ENCODE results near the gene SCN9A. TPM values are rescaled to one million over a fixed set of nuclear protein-coding genes. Genes with fewer than 3 reads are reported as not detected.

The SCN9A gene
- total and polyA plus RNA-seq, 5 donors from 2014 or later = 0.57 TPM; not detected in 4

- Mint-ChIP-seq H3K4me3 (no peak overlapping the region), H3K27me3 (no peaks in the 10 kb centered on the region), H3K4me1 (no peaks in the 10 kb centered on the region), H3K27ac (no peak overlapping the region), H3K9me3 (peaks cover 0 to 8% (median 0%) of the 10 kb centered on the region in 7 donors), H3K36me3 (no peaks in the 10 kb centered on the region)
- Histone ChIP-seq H3K4me3 (ENCODE audit: low read depth, low read length) (no peak overlapping the region), H3K36me3 (ENCODE audit: control insufficient read depth, insufficient read depth, low read length) (no peaks in the 10 kb centered on the region), H3K27ac (ENCODE audit: insufficient read depth, low read length, poor library complexity, severe bottlenecking) (no peak overlapping the region), H3K9me3 (ENCODE audit: control insufficient read depth in 2 of 2, low read length in 2 of 2) (no peaks in the 10 kb centered on the region), H3K4me1 (ENCODE audit: control insufficient read depth, insufficient read depth, low read length, poor library complexity, severe bottlenecking) (no peaks in the 10 kb centered on the region), H3K27me3 (ENCODE audit: control insufficient read depth, insufficient read depth, low read length) (no peaks in the 10 kb centered on the region)
- no peak for ATAC-seq (ENCODE audit: low read depth in 2 of 2)
- DNase-seq = no peak
These were observed 32.3 kb downstream of the SCN9A start for GRCh38 chr2:166343467-166343866.

GRCh38 chr2:166341426-166341825 is 34.3 kb downstream of the SCN9A start:
- Mint-ChIP-seq H3K27me3 (no peaks in the 10 kb centered on the region), H3K36me3 (no peaks in the 10 kb centered on the region), H3K4me1 (no peaks in the 10 kb centered on the region), H3K9me3 (peaks cover 0 to 9% (median 0%) of the 10 kb centered on the region in 7 donors), H3K4me3 (no peak overlapping the region), H3K27ac (no peak overlapping the region)
- ATAC-seq (ENCODE audit: low read depth in 2 of 2) (no peak), DNase-seq (no peak)
- Histone ChIP-seq H3K27ac (ENCODE audit: insufficient read depth, low read length, poor library complexity, severe bottlenecking) (no peak overlapping the region), H3K9me3 (ENCODE audit: control insufficient read depth in 2 of 2, low read length in 2 of 2) (no peaks in the 10 kb centered on the region), H3K36me3 (ENCODE audit: control insufficient read depth, insufficient read depth, low read length) (no peaks in the 10 kb centered on the region), H3K4me3 (ENCODE audit: low read depth, low read length) (no peak overlapping the region), H3K4me1 (ENCODE audit: control insufficient read depth, insufficient read depth, low read length, poor library complexity, severe bottlenecking) (no peaks in the 10 kb centered on the region), H3K27me3 (ENCODE audit: control insufficient read depth, insufficient read depth, low read length) (no peaks in the 10 kb centered on the region)

GRCh38 chr2:166338831-166339339 is 36.9 kb downstream of the SCN9A start:
- Histone ChIP-seq H3K4me3 (ENCODE audit: low read depth, low read length) (no peak overlapping the region), H3K27ac (ENCODE audit: insufficient read depth, low read length, poor library complexity, severe bottlenecking) (no peak overlapping the region), H3K9me3 (ENCODE audit: control insufficient read depth in 2 of 2, low read length in 2 of 2) (no peaks in the 10 kb centered on the region), H3K36me3 (ENCODE audit: control insufficient read depth, insufficient read depth, low read length) (no peaks in the 10 kb centered on the region), H3K27me3 (ENCODE audit: control insufficient read depth, insufficient read depth, low read length) (no peaks in the 10 kb centered on the region), H3K4me1 (ENCODE audit: control insufficient read depth, insufficient read depth, low read length, poor library complexity, severe bottlenecking) (no peaks in the 10 kb centered on the region)
- H3K27ac Mint-ChIP-seq = no peak overlapping the region
- no peak for ATAC-seq (ENCODE audit: low read depth in 2 of 2)
- H3K36me3 Mint-ChIP-seq = no peaks in the 10 kb centered on the region
- no peaks in the 10 kb centered on the region for H3K4me1 Mint-ChIP-seq
- H3K27me3 Mint-ChIP-seq = no peaks in the 10 kb centered on the region
- H3K4me3 Mint-ChIP-seq = no peak overlapping the region
- H3K9me3 Mint-ChIP-seq = peaks cover 0 to 6% (median 0%) of the 10 kb centered on the region in 7 donors
- no peak for DNase-seq

- Mint-ChIP-seq H3K9me3 (peaks cover 0 to 6% (median 0%) of the 10 kb centered on the region in 7 donors), H3K4me1 (no peaks in the 10 kb centered on the region), H3K4me3 (no peak overlapping the region), H3K27ac (no peak overlapping the region), H3K27me3 (no peaks in the 10 kb centered on the region), H3K36me3 (no peaks in the 10 kb centered on the region)
- ATAC-seq (ENCODE audit: low read depth in 2 of 2) = no peak
- no peaks in the 10 kb centered on the region for H3K9me3 ChIP-seq (ENCODE audit: control insufficient read depth in 2 of 2, low read length in 2 of 2)
- no peak overlapping the region for H3K27ac ChIP-seq (ENCODE audit: insufficient read depth, low read length, poor library complexity, severe bottlenecking)
- no peak for DNase-seq
- H3K4me3 ChIP-seq (ENCODE audit: low read depth, low read length) = no peak overlapping the region
- H3K27me3 ChIP-seq (ENCODE audit: control insufficient read depth, insufficient read depth, low read length) = no peaks in the 10 kb centered on the region
- no peaks in the 10 kb centered on the region for H3K4me1 ChIP-seq (ENCODE audit: control insufficient read depth, insufficient read depth, low read length, poor library complexity, severe bottlenecking)
- H3K36me3 ChIP-seq (ENCODE audit: control insufficient read depth, insufficient read depth, low read length) = no peaks in the 10 kb centered on the region
These were observed 37.8 kb downstream of the SCN9A start for GRCh38 chr2:166337932-166338331.

GRCh38 chr2:166335284-166335683 is 40.5 kb downstream of the SCN9A start:
- no peaks in the 10 kb centered on the region for H3K36me3 ChIP-seq (ENCODE audit: control insufficient read depth, insufficient read depth, low read length)
- no peak overlapping the region for H3K4me3 Mint-ChIP-seq
- H3K27me3 ChIP-seq (ENCODE audit: control insufficient read depth, insufficient read depth, low read length) = no peaks in the 10 kb centered on the region
- H3K36me3 Mint-ChIP-seq = no peaks in the 10 kb centered on the region
- DNase-seq = no peak
- no peaks in the 10 kb centered on the region for H3K4me1 ChIP-seq (ENCODE audit: control insufficient read depth, insufficient read depth, low read length, poor library complexity, severe bottlenecking)
- H3K27me3 Mint-ChIP-seq = no peaks in the 10 kb centered on the region
- H3K9me3 ChIP-seq (ENCODE audit: control insufficient read depth in 2 of 2, low read length in 2 of 2) = no peaks in the 10 kb centered on the region
- H3K4me1 Mint-ChIP-seq = no peaks in the 10 kb centered on the region
- peaks cover 0 to 4% (median 0%) of the 10 kb centered on the region in 7 donors for H3K9me3 Mint-ChIP-seq
- H3K27ac Mint-ChIP-seq = no peak overlapping the region
- no peak overlapping the region for H3K4me3 ChIP-seq (ENCODE audit: low read depth, low read length)
- no peak overlapping the region for H3K27ac ChIP-seq (ENCODE audit: insufficient read depth, low read length, poor library complexity, severe bottlenecking)
- no peak for ATAC-seq (ENCODE audit: low read depth in 2 of 2)

GRCh38 chr2:166334805-166335204 is 40.9 kb downstream of the SCN9A start:
- no peak for ATAC-seq (ENCODE audit: low read depth in 2 of 2)
- no peaks in the 10 kb centered on the region for H3K4me1 Mint-ChIP-seq

GRCh38 chr2:166333801-166334200 is 41.9 kb downstream of the SCN9A start:
- Histone ChIP-seq H3K9me3 (ENCODE audit: control insufficient read depth in 2 of 2, low read length in 2 of 2) (no peaks in the 10 kb centered on the region), H3K36me3 (ENCODE audit: control insufficient read depth, insufficient read depth, low read length) (no peaks in the 10 kb centered on the region), H3K4me3 (ENCODE audit: low read depth, low read length) (no peak overlapping the region), H3K4me1 (ENCODE audit: control insufficient read depth, insufficient read depth, low read length, poor library complexity, severe bottlenecking) (no peaks in the 10 kb centered on the region), H3K27me3 (ENCODE audit: control insufficient read depth, insufficient read depth, low read length) (no peaks in the 10 kb centered on the region), H3K27ac (ENCODE audit: insufficient read depth, low read length, poor library complexity, severe bottlenecking) (no peak overlapping the region)
- Mint-ChIP-seq H3K36me3 (no peaks in the 10 kb centered on the region), H3K9me3 (peaks cover 0 to 3% (median 0%) of the 10 kb centered on the region in 7 donors), H3K27ac (no peak overlapping the region), H3K4me1 (no peaks in the 10 kb centered on the region), H3K4me3 (no peak overlapping the region), H3K27me3 (no peaks in the 10 kb centered on the region)
- DNase-seq (no peak), ATAC-seq (ENCODE audit: low read depth in 2 of 2) (no peak)

More at GRCh38 chr2:166334805-166335204, 40.9 kb downstream of the SCN9A start:
- Histone ChIP-seq H3K4me1 (ENCODE audit: control insufficient read depth, insufficient read depth, low read length, poor library complexity, severe bottlenecking) (no peaks in the 10 kb centered on the region), H3K27ac (ENCODE audit: insufficient read depth, low read length, poor library complexity, severe bottlenecking) (no peak overlapping the region), H3K27me3 (ENCODE audit: control insufficient read depth, insufficient read depth, low read length) (no peaks in the 10 kb centered on the region), H3K4me3 (ENCODE audit: low read depth, low read length) (no peak overlapping the region), H3K9me3 (ENCODE audit: control insufficient read depth in 2 of 2, low read length in 2 of 2) (no peaks in the 10 kb centered on the region), H3K36me3 (ENCODE audit: control insufficient read depth, insufficient read depth, low read length) (no peaks in the 10 kb centered on the region)
- Mint-ChIP-seq H3K27ac (no peak overlapping the region), H3K4me3 (no peak overlapping the region), H3K27me3 (no peaks in the 10 kb centered on the region), H3K9me3 (peaks cover 0 to 3% (median 0%) of the 10 kb centered on the region in 7 donors), H3K36me3 (no peaks in the 10 kb centered on the region)
- no peak for DNase-seq

GRCh38 chr2:166332106-166332505 is 43.6 kb downstream of the SCN9A start:
- Histone ChIP-seq H3K36me3 (ENCODE audit: control insufficient read depth, insufficient read depth, low read length) (no peaks in the 10 kb centered on the region), H3K4me1 (ENCODE audit: control insufficient read depth, insufficient read depth, low read length, poor library complexity, severe bottlenecking) (no peaks in the 10 kb centered on the region), H3K27me3 (ENCODE audit: control insufficient read depth, insufficient read depth, low read length) (no peaks in the 10 kb centered on the region), H3K9me3 (ENCODE audit: control insufficient read depth in 2 of 2, low read length in 2 of 2) (no peaks in the 10 kb centered on the region), H3K4me3 (ENCODE audit: low read depth, low read length) (no peak overlapping the region), H3K27ac (ENCODE audit: insufficient read depth, low read length, poor library complexity, severe bottlenecking) (no peak overlapping the region)
- ATAC-seq (ENCODE audit: low read depth in 2 of 2) (no peak), DNase-seq (no peak)
- Mint-ChIP-seq H3K27me3 (no peaks in the 10 kb centered on the region), H3K27ac (no peak overlapping the region), H3K4me3 (no peak overlapping the region), H3K4me1 (no peaks in the 10 kb centered on the region), H3K36me3 (no peaks in the 10 kb centered on the region), H3K9me3 (peaks cover 0 to 1% (median 0%) of the 10 kb centered on the region in 7 donors)

Measured in CD4-positive, CD25-positive, alpha-beta regulatory T cell (primary cell).